Heart left ventricle (tissue), 16 donors: Measurements from ENCODE around the gene PCSK5. TPM values are rescaled to one million over a fixed set of nuclear protein-coding genes. Genes with fewer than 3 reads are reported as not detected.
A peak's percentile ranks its signal among the peaks of the same experiment; 100 is the strongest.

ENCODE experiments used
- ATAC-seq, 4 donors: fragments of 200-7000 bp; cut with Tn5 transposase; one replicate each; pipeline ENCODE4 v1.9.1; 2020 to 2022; ENCODE audit warnings: moderate library complexity in 4 of 4, mild to moderate bottlenecking in 3 of 4, moderate number of reproducible peaks in 1 of 4
- DNase-seq, 5 donors: peaks; one replicate each; pipeline ENCODE4 v3.0.0-alpha.2; 2020
- H3K27ac ChIP-seq, 12 donors: fragments of 200-600 bp; sonication (generic) in 4 of 12; one replicate each; pipeline versions ENCODE4 v1.5.0 to v1.8.0; 2016 to 2022; ENCODE audit warnings: mild to moderate bottlenecking in 2 of 12
- H3K27me3 ChIP-seq, 9 donors: fragments of 200-600 bp; sonication (generic) in 2 of 9; one replicate each; pipeline versions ENCODE4 v1.5.1 to v1.8.0; 2016 to 2022; ENCODE audit warnings: mild to moderate bottlenecking in 3 of 9
- H3K36me3 ChIP-seq, 9 donors: fragments of 200-600 bp; sonication (generic) in 2 of 9; one replicate each; pipeline versions ENCODE4 v1.5.0 to v1.8.0; 2018 to 2022; ENCODE audit warnings: mild to moderate bottlenecking in 2 of 9
- H3K4me1 ChIP-seq, 12 donors: fragments of 200-600 bp; sonication (generic) in 4 of 12; one replicate each; pipeline versions ENCODE4 v1.5.0 to v1.8.0; 2016 to 2022; ENCODE audit warnings: mild to moderate bottlenecking in 3 of 12
- H3K4me3 ChIP-seq, 12 donors: fragments of 200-600 bp; sonication (generic) in 4 of 12; one replicate each; pipeline versions ENCODE4 v1.5.0 to v1.8.0; 2017 to 2022; ENCODE audit warnings: mild to moderate bottlenecking in 9 of 12, moderate library complexity in 4 of 12
- H3K9me3 ChIP-seq, 12 donors: fragments of 200-600 bp; sonication (generic) in 4 of 12; one replicate each; pipeline versions ENCODE4 v1.5.0 to v1.8.0; 2016 to 2022; ENCODE audit warnings: mild to moderate bottlenecking in 1 of 12
- POLR2A ChIP-seq, 2 donors: fragments of 450-650 bp; IDR thresholded peaks; one replicate each; pipeline ENCODE4 v1.6.1; 2017; ENCODE audit warnings: antibody characterized with exemption in 2 of 2, mild to moderate bottlenecking in 2 of 2, moderate library complexity in 2 of 2
- WGBS, 4 donors: extraction: QIAGEN DNeasy Blood & Tissue Kit in 2 of 4; methylation state at CpG; one replicate each; pipeline versions ENCODE4 v1.1.5 to v1.1.7; 2013 to 2018; 5-methylcytosine and 5-hydroxymethylcytosine counted together
- intact Hi-C, 10 donors: fragments of 100-400 bp; cut with DNase I; formaldehyde crosslinking; loops; one replicate each; pipeline versions ENCODE4 v1.11.1 to v1.14.2; 2022
- polyA plus RNA-seq, 2 donors: library from polyadenylated mRNA; stranded (reverse); fragments of 200-250 nt; gene quantifications; one replicate each; pipeline ENCODE4 v1.2.3, GENCODE V29; 2013
- total RNA-seq, 9 donors: library from RNA; depleted of rRNA in 2 of 9; stranded (reverse); fragments of >200 nt in 2 of 9; fragmentation: NEBNext Ultra II Directional in 3 of 9; extraction: Animal tissue kit (Norgen Biotek cat#: 25700) in 3 of 9; gene quantifications; one replicate each; pipeline versions ENCODE4 v1.1.0 to v1.2.4, GENCODE V29; 2016 to 2023
- TF ChIP-seq, protein P1 (sequence below), 12 donors: fragments of 200-600 bp; sonication (generic) in 4 of 12; IDR thresholded peaks; one replicate each; pipeline versions ENCODE4 v1.5.0 to v1.8.0; 2018 to 2022; ENCODE audit warnings: antibody characterized with exemption in 12 of 12, mild to moderate bottlenecking in 5 of 12
- donor health status: ischemic (EF 13 %, LVEDD 7.1; RV severe dilation, severe dysfunction).
- donor health status: healthy with polysubstance abuse.
- donor health status: DM: no; HTN: yes; CAD: no.
- donor health status: DM: no; HTN: no; CAD: no.
- donor health status: ischemic (EF 25% LVEDD 6.9; RV normal size, moderate dysfunction).
- donor health status: ischemic (EF 25% LVEDD 5.7; RV mildly dilated, moderate dysfunction).
- donor health status: healthy.
- donor health status: DM: yes; HTN: yes; CAD: no.
- donor health status: ischemic (EF 35%, LVEDD 5.7; RV mildly dilated, moderate dysfunction).
- donor health status: nonischemic (EF 11% LVEDD 7.7; RV severe dilation, severe dysfunction).
- donor health status: DM: yes; HTN: yes; CAD: no.
- donor health status: PGD.
- donor health status: ischemic (EF 29% LVEDD 5.4; RV normal size, mild dysfunction).
- donor health status: nonischemic (EF 23%, LVEDD 6.1; RV moderate dilation, normal function).

Gene PCSK5
- total and polyA plus RNA-seq, 11 donors, result 1.3 to 13.6 (median 5.9) TPM

DNA sequence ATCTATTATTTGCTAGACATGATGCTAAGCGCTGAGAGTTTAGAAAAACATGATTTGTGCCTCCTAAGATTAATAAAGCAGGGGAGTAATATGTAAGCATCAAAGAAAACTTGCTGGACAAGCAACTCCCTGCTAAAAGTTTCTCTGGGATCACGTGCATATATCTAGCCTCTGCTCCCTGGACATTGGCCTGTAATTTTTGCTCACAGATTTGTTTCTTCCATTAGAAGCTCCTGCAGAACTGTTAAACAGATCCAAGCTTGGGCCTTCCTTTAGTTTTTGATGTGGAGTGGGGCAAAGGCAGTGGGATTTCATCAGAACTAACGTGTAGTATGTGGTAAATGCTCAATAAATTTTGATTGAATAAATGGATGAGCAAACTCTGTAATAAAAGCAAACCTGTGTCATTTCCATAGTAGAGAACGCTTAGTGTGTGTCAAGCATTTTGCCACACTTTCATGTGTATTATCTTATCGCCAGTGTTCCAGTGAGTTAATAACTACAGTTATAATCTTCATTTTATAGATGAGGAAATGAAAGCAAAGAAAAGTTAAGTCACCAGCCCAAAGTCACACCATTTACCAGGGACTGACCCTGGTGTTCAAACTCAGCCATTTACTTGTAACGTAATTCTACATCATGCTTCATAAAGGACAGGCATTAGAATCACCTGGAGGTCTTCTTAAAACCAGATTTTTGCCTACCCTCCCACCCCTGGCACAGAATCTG lies 100.3 kb downstream of the PCSK5 start:
- Histone ChIP-seq H3K27me3 (no peaks in the 10 kb centered on the region), H3K4me3 (no peak overlapping the region), H3K36me3 (peaks cover 0 to 20% (median 0%) of the 10 kb centered on the region in 9 donors), H3K27ac (no peak overlapping the region), H3K9me3 (no peaks in the 10 kb centered on the region), H3K4me1 (no peaks in the 10 kb centered on the region)
- ATAC-seq (no peak), DNase-seq (no peak)
- intact Hi-C loops, result no loop called here
- TF ChIP-seq POLR2A (IDR thresholded peaks at IDR 0.05), result no peak
- TF ChIP-seq, protein P1, sequence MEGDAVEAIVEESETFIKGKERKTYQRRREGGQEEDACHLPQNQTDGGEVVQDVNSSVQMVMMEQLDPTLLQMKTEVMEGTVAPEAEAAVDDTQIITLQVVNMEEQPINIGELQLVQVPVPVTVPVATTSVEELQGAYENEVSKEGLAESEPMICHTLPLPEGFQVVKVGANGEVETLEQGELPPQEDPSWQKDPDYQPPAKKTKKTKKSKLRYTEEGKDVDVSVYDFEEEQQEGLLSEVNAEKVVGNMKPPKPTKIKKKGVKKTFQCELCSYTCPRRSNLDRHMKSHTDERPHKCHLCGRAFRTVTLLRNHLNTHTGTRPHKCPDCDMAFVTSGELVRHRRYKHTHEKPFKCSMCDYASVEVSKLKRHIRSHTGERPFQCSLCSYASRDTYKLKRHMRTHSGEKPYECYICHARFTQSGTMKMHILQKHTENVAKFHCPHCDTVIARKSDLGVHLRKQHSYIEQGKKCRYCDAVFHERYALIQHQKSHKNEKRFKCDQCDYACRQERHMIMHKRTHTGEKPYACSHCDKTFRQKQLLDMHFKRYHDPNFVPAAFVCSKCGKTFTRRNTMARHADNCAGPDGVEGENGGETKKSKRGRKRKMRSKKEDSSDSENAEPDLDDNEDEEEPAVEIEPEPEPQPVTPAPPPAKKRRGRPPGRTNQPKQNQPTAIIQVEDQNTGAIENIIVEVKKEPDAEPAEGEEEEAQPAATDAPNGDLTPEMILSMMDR (IDR thresholded peaks at IDR 0.05), result no peak
- 87 to 93% (median 90%) methylated on average over 6 of the region's 6 CpGs for WGBS, 4 donors

DNA sequence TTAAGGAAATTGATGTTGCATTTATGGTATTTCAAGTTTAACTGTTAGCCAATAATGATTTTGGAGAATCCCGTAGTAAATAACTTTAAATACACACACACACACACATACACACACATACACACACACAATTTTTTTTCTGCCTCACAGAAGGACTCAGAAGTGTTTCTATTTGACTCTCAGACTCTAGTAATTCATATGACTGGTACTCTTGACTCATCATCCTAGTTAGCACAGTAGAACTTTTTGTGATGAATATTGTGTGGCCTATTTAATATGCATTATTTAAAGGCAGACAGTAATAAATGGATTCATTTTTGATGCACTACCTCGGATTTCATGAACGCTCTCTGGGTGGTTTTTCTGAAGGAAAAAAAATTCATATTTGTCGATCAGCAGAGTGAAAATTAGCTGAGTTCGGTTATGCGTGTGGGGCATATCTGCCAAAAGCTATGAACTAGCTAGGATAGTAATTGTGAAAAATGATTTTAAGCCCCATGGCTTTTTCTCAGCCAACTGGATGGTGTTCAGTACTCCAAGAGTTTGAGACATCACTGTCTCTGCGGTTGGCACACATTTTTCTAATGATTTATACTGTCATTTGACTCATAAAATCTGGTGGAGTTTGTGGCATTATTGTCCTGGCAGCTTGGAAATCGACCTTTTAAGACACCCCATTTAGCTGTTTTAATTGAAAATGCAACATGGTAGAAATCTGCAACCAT lies 102.2 kb downstream of the PCSK5 start:
- DNase-seq (no peak), ATAC-seq (no peak)
- Histone ChIP-seq H3K4me3 (no peak overlapping the region), H3K9me3 (no peaks in the 10 kb centered on the region), H3K4me1 (peaks cover 0 to 10% (median 0%) of the 10 kb centered on the region in 12 donors), H3K27me3 (no peaks in the 10 kb centered on the region), H3K27ac (no peak overlapping the region), H3K36me3 (peaks cover 0 to 3% (median 0%) of the 10 kb centered on the region in 9 donors)
- WGBS, 4 donors, result 89 to 92% (median 91%) methylated on average over 8 of the region's 8 CpGs
- TF ChIP-seq, protein P1 (IDR thresholded peaks at IDR 0.05), result no peak
- intact Hi-C loops, result no loop called here

DNA sequence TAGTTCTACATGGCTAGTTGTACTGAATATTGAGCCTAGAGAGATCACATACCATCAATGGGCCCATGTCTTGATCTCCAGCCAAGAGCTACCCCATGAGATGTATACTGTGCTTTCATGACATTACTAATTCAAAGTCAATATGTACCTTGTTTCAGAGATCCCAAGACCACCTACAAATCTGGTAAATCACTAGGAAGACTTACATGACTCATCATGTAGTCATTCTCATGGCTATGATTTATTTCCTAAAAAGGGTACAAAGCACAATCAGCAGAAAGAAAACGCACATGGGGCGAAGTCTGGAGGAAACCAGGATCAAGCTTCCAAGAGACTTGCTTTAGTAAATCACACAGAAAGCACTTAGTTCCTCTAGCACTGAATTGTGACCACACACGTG lies 103.0 kb downstream of the PCSK5 start:
- Histone ChIP-seq H3K27me3 (no peaks in the 10 kb centered on the region), H3K36me3 (no peaks in the 10 kb centered on the region), H3K9me3 (no peaks in the 10 kb centered on the region), H3K27ac (no peak overlapping the region), H3K4me1 (peaks cover 0 to 10% (median 0%) of the 10 kb centered on the region in 12 donors), H3K4me3 (no peak overlapping the region)
- intact Hi-C loops, result no loop called here
- 82 to 89% (median 89%) methylated on average over 3 of the region's 3 CpGs for WGBS, 4 donors
- DNase-seq, result no peak
- peak in 1 of 4 donors; percentile 12 for ATAC-seq
- TF ChIP-seq POLR2A (IDR thresholded peaks at IDR 0.05), result no peak
- TF ChIP-seq, protein P1 (IDR thresholded peaks at IDR 0.05), result no peak

DNA sequence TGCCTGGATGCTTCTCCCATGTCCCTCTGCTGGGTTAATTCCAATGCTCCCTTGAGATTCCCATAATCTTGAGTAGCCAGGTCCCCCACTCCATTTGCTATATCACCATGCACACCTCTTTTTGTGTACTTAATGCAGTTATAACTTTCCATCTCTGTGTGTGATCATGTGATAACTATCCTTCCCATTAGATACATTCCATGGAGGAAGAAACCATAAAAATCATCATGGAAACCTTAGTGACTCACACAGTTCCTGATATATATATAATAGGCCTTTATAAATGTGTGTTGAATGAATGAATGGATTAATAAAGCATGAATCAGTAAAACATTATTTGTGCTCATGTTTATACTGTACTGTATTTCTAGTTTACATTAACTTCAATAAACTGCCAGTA lies 104.6 kb downstream of the PCSK5 start:
- Histone ChIP-seq H3K9me3 (no peaks in the 10 kb centered on the region), H3K27me3 (no peaks in the 10 kb centered on the region), H3K36me3 (no peaks in the 10 kb centered on the region), H3K4me3 (no peak overlapping the region), H3K27ac (no peak overlapping the region), H3K4me1 (peaks cover 0 to 10% (median 0%) of the 10 kb centered on the region in 12 donors)
- intact Hi-C loops, result no loop called here
- ATAC-seq, result no peak
- DNase-seq, result no peak
- TF ChIP-seq, protein P1 (IDR thresholded peaks at IDR 0.05), result no peak
- no peak for TF ChIP-seq POLR2A (IDR thresholded peaks at IDR 0.05)
